HepG2 (cell line): ENCODE results near the gene SMPD2. TPM values are rescaled to one million over a fixed set of nuclear protein-coding genes. Genes with fewer than 3 reads are reported as not detected.

Experiments
- ATAC-seq: fragments of 200-7000 bp; cut with Tn5 transposase; 3 replicates; pipeline ENCODE4 v1.9.1; 2020; ENCODE audit warnings: mild to moderate bottlenecking, moderate library complexity
- BruUV-seq: library from RNA; stranded (reverse); fragments of 400-500 nt; replicated peaks from 2 replicates; lab custom pipeline; 2021; lab: Mats Ljungman, UMichigan
- CTCF ChIA-PET: fragments of 300-600 bp; formaldehyde crosslinking; extraction: SDS; loops from one replicate; lab custom pipeline; 2021; ENCODE audit warnings: low total read pairs, inconsistent platforms, low intra/inter-chr PET ratio; lab: Yijun Ruan, JAX
- POLR2A ChIA-PET: fragments of 350-600 bp; sonication (Branson Sonifier 250); formaldehyde crosslinking; loops from one replicate; lab custom pipeline; 2020; ENCODE audit warnings: antibody characterized with exemption, inconsistent platforms; lab: Yijun Ruan, JAX
- DNase-seq: peaks from one replicate; pipeline ENCODE4 v3.0.0-alpha.2; 2015; ENCODE audit warnings: low spot score
- FAIRE-seq: peaks from 3 replicates; lab custom pipeline; 2011; peaks lifted over from hg19 to GRCh38; lab: Jason Lieb, UNC
- H2AFZ ChIP-seq: one replicate; pipeline ENCODE4 v1.6.1; 2011; ENCODE audit warnings: low read length, inconsistent platforms
- H3K27ac ChIP-seq: fragments of 300-600 bp; 3 replicates; pipeline ENCODE4 v1.8.0; 2011; ENCODE audit warnings: mixed run types, mild to moderate bottlenecking, mixed read lengths, low read length, inconsistent platforms; ENCODE audit not compliant: insufficient read depth; ENCODE audit errors: extremely low read length
- H3K27me3 ChIP-seq, 2 experiments: fragments of 200-600 bp in 1 of 2; 2 replicates in 1 of 2; 3 replicates in 1 of 2; pipeline versions ENCODE4 v1.6.0 to v1.8.0; 2011; ENCODE audit warnings: low read length in 2 of 2, mild to moderate bottlenecking in 2 of 2, moderate library complexity in 2 of 2, inconsistent platforms in 1 of 2; ENCODE audit not compliant: insufficient read depth in 2 of 2, control insufficient read depth in 1 of 2
- H3K36me3 ChIP-seq, 2 experiments: fragments of 200-600 bp in 1 of 2; replicated peaks in 1 of 2; 2 replicates in 1 of 2; 3 replicates in 1 of 2; pipeline versions ENCODE4 v1.5.1 to v1.8.0; 2011; ENCODE audit warnings: low read length in 2 of 2, inconsistent platforms in 1 of 2; ENCODE audit not compliant: insufficient read depth in 2 of 2, control insufficient read depth in 1 of 2
- H3K4me1 ChIP-seq: 2 replicates; pipeline ENCODE4 v1.5.1; 2012; ENCODE audit warnings: low read length, inconsistent platforms; ENCODE audit not compliant: insufficient read depth
- H3K4me2 ChIP-seq: 2 replicates; pipeline ENCODE4 v1.6.0; 2011; ENCODE audit warnings: low read depth, low read length, inconsistent platforms
- H3K4me3 ChIP-seq, 3 experiments: fragments of 200-600 bp in 1 of 3; sonication (generic), shearing (Covaris generic) in 1 of 3; replicated peaks in 1 of 3; 2 replicates each; pipeline ENCODE4 v1.5.1; 2011 to 2016; ENCODE audit warnings: low read length in 3 of 3, inconsistent platforms in 2 of 3, low read depth in 2 of 3, mild to moderate bottlenecking in 2 of 3, control low read depth in 1 of 3, mixed read lengths in 1 of 3; ENCODE audit not compliant: insufficient read depth in 1 of 3
- H3K79me2 ChIP-seq: one replicate; pipeline ENCODE4 v1.6.1; 2011; ENCODE audit warnings: low read length, inconsistent platforms; ENCODE audit not compliant: insufficient read depth
- H3K9ac ChIP-seq: 2 replicates; pipeline ENCODE4 v1.6.0; 2011; ENCODE audit warnings: mild to moderate bottlenecking, low read depth, low read length, inconsistent platforms; ENCODE audit not compliant: insufficient read depth
- H3K9me3 ChIP-seq: 2 replicates; pipeline ENCODE4 v1.5.1; 2012; ENCODE audit warnings: mild to moderate bottlenecking, low read length
- H4K20me1 ChIP-seq: 2 replicates; pipeline ENCODE4 v1.6.0; 2011; ENCODE audit warnings: inconsistent platforms, mild to moderate bottlenecking, low read length, moderate library complexity; ENCODE audit not compliant: insufficient read depth
- ETV5 ChIP-seq: IDR thresholded peaks from 2 replicates; pipeline ENCODE4 v1.6.1; 2018; ENCODE audit warnings: missing biosample characterization, missing genetic modification reagents, inconsistent platforms, borderline replicate concordance
- HNRNPL ChIP-seq: fragments of 200-400 bp; formaldehyde crosslinking; IDR thresholded peaks from 2 replicates; pipeline ENCODE4 v1.6.1; 2017; ENCODE audit warnings: mild to moderate bottlenecking, low read depth, low read length
- PHF21A ChIP-seq: sonication (generic); formaldehyde crosslinking; IDR thresholded peaks from 2 replicates; pipeline ENCODE4 v1.5.0; 2020; ENCODE audit warnings: mild to moderate bottlenecking, missing genetic modification reagents
- ZKSCAN1 ChIP-seq: fragments of 150-350 bp; IDR thresholded peaks from 2 replicates; pipeline ENCODE4 v1.6.1; 2014; ENCODE audit warnings: low read length
- WGBS: methylation state at CpG from one replicate; pipeline ENCODE4 v1.1.6; 2017; ENCODE audit warnings: low lambda C conversion rate; 5-methylcytosine and 5-hydroxymethylcytosine counted together
- in situ Hi-C: cut with HindIII; loops from 2 replicates; pipeline ENCODE4 v1.10.0; 2017; ENCODE audit warnings: low pct_unique_long_range_greater_than_20kb; ENCODE audit not compliant: extremely low pct_ligation_motif_present
- intact Hi-C: fragments of 100-400 bp; cut with micrococcal nuclease; formaldehyde crosslinking; loops from one replicate; pipeline ENCODE4 v1.10.0; 2022; ENCODE audit not compliant: unreplicated experiment
- polyA plus RNA-seq, 8 experiments: library from polyadenylated mRNA; depleted of rRNA in 3 of 8; stranded (reverse) in 7 of 8; unstranded in 1 of 8; fragments of >200 nt; fragmentation: Illumina TruSeq in 4 of 8; extraction: Trizol in 4 of 8; gene quantifications; 2 replicates each; pipeline versions ENCODE4 v1.2.1 to v1.2.3, GENCODE V29; 2011 to 2016; ENCODE audit warnings: low read depth in 4 of 8, missing spikeins in 1 of 8, mixed read lengths in 1 of 8; ENCODE audit not compliant: insufficient read depth in 1 of 8
- total RNA-seq, 5 experiments: library from RNA; depleted of rRNA; stranded (reverse); fragments of >200 nt; fragmentation: Illumina TruSeq; extraction: Trizol; gene quantifications; 2 replicates each; pipeline ENCODE4 v1.2.3, GENCODE V29; 2016; ENCODE audit warnings: low read depth in 1 of 5
- TF ChIP-seq, protein P1 (sequence below): sonication (generic); formaldehyde crosslinking; IDR thresholded peaks from 2 replicates; pipeline ENCODE4 v1.8.1; 2023; ENCODE audit warnings: mild to moderate bottlenecking, missing genetic modification reagents
- TF ChIP-seq, protein P2 (sequence below): IDR thresholded peaks from 2 replicates; pipeline ENCODE4 v1.4.0; 2020; ENCODE audit warnings: mild to moderate bottlenecking, missing genetic modification reagents

Gene SMPD2
- total and polyA plus RNA-seq, 2 of the 13 experiments (the other 11 are each of a cell fraction or from before 2014, with no cell fraction given): 5.9 to 10.6 TPM

- TF ChIP-seq, protein P1, sequence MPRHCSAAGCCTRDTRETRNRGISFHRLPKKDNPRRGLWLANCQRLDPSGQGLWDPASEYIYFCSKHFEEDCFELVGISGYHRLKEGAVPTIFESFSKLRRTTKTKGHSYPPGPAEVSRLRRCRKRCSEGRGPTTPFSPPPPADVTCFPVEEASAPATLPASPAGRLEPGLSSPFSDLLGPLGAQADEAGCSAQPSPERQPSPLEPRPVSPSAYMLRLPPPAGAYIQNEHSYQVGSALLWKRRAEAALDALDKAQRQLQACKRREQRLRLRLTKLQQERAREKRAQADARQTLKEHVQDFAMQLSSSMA (CRISPR knock-in tag): no peak
- TF ChIP-seq ZKSCAN1 (no peak), PHF21A (no peak), ETV5 (CRISPR knock-in tag) (no peak)
Measured at GRCh38 chr6:109453156-109453555, 12.6 kb downstream of the SMPD2 start (continued).

DNA sequence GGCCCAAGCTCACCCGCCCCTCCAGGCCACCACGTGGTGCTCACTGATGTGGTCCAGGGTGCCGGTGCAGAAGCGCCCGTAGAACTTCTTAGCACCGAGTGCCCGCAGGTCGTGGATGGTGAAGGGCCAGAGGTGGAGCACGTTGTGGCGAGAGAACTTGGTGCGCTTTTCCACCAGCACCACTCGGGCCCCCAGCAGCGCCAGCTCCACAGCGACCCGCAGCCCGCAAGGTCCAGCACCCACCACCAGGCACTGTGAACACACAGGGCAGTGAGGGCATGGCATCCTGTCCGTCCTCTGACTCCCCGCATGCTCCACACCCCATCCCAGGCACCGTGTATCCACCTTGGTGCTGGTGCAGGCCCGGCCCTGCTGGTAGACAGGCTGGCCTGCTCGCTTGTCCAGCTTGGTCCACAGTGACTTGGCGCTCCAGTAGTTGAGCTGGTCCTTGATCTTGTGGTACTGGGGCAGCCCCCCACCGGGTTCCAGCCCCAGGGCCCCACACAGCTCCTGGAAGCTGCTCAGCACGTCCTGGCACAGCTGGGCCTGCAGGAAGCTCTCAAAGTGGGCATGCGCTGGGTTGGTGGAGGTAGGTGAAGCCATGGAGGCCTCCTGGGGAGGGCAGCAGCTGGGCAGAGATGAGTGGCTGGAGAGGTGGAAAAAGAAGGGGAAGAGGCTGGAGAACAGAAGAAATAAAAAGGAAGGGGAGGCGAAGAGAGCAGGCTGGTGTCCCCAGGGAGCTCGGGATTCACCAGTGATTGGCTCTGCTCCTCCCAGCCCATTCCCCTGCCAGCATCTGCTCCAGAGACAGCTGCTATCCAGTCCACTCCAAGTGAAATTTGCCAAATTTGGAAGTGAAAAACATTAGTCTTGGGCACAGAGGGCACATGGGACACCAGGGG is 13.3 kb downstream of the SMPD2 start:
- TF ChIP-seq, protein P2, sequence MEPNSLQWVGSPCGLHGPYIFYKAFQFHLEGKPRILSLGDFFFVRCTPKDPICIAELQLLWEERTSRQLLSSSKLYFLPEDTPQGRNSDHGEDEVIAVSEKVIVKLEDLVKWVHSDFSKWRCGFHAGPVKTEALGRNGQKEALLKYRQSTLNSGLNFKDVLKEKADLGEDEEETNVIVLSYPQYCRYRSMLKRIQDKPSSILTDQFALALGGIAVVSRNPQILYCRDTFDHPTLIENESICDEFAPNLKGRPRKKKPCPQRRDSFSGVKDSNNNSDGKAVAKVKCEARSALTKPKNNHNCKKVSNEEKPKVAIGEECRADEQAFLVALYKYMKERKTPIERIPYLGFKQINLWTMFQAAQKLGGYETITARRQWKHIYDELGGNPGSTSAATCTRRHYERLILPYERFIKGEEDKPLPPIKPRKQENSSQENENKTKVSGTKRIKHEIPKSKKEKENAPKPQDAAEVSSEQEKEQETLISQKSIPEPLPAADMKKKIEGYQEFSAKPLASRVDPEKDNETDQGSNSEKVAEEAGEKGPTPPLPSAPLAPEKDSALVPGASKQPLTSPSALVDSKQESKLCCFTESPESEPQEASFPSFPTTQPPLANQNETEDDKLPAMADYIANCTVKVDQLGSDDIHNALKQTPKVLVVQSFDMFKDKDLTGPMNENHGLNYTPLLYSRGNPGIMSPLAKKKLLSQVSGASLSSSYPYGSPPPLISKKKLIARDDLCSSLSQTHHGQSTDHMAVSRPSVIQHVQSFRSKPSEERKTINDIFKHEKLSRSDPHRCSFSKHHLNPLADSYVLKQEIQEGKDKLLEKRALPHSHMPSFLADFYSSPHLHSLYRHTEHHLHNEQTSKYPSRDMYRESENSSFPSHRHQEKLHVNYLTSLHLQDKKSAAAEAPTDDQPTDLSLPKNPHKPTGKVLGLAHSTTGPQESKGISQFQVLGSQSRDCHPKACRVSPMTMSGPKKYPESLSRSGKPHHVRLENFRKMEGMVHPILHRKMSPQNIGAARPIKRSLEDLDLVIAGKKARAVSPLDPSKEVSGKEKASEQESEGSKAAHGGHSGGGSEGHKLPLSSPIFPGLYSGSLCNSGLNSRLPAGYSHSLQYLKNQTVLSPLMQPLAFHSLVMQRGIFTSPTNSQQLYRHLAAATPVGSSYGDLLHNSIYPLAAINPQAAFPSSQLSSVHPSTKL: no peak
- 0 out of 2 replicates have a peak, but pooled peaks have one; percentile 18 for TF ChIP-seq HNRNPL
- intact Hi-C loops (no loop called here), in situ Hi-C loops (no loop called here)
- Histone ChIP-seq H3K4me3 (0 out of 6 replicates have a peak overlapping the region, but pooled peaks of 1 of the 3 experiments have one; percentile 92), H3K27me3 (no peaks in the 10 kb centered on the region), H3K9ac (no peak overlapping the region), H2AFZ (no peak overlapping the region), H3K4me2 (peak overlapping the region; percentile 78), H3K79me2 (no peaks in the 10 kb centered on the region), H3K9me3 (no peaks in the 10 kb centered on the region), H3K27ac (no peak overlapping the region), H3K36me3 (no peaks in the 10 kb centered on the region; a peak in 1 of 5 replicates), H4K20me1 (no peaks in the 10 kb centered on the region), H3K4me1 (peaks cover 20% of the 10 kb centered on the region)
- ChIA-PET CTCF (no interaction called here), POLR2A (interaction anchor here (5.4 kb wide), 1 partner anchor 13 kb away, joined by 22 read pairs; the partner anchor contains the start of genes PPIL6 and SMPD2)
- no TSS peak for BruUV-seq
- no peak for DNase-seq
- 99% methylated on average over 20 of the region's 27 CpGs for WGBS
- no peak for FAIRE-seq
- no peak for ATAC-seq
